ENCODE measurements around the gene GABRG3.

Gene GABRG3

GRCh38 chr15:26970712-26971210 is at the start of gene GABRG3:
GABRG3 (plus strand) TSS chr15:26971181.
- DNase-seq: no peak

GRCh38 chr15:26921433-26921832 is 49.5 kb upstream of the GABRG3 start:
- DNase-seq: no peak

GRCh38 chr15:26926081-26926480 is 44.9 kb upstream of the GABRG3 start:
- no peak for DNase-seq

- DNase-seq: no peak
These were observed 42.9 kb upstream of the GABRG3 start for GRCh38 chr15:26928051-26928450.

- no peak for DNase-seq
These were observed 41.4 kb upstream of the GABRG3 start for GRCh38 chr15:26929588-26929987.

- no peak for DNase-seq
These were observed 36.1 kb upstream of the GABRG3 start for GRCh38 chr15:26934848-26935247.

GRCh38 chr15:26935322-26935721 is 35.7 kb upstream of the GABRG3 start:
- DNase-seq: no peak

GRCh38 chr15:26936502-26936901 is 34.5 kb upstream of the GABRG3 start:
- no peak for DNase-seq

- no peak for DNase-seq
These were observed 33.8 kb upstream of the GABRG3 start for GRCh38 chr15:26937134-26937533.

GRCh38 chr15:26939398-26939797 is 31.6 kb upstream of the GABRG3 start:
- DNase-seq: no peak

- DNase-seq: no peak
These were observed 29.5 kb upstream of the GABRG3 start for GRCh38 chr15:26941489-26941888.

GRCh38 chr15:26943866-26944265 is 27.1 kb upstream of the GABRG3 start:
- DNase-seq: no peak

- DNase-seq: no peak
These were observed 25.9 kb upstream of the GABRG3 start for GRCh38 chr15:26945046-26945445.

- DNase-seq: no peak
These were observed 21.0 kb upstream of the GABRG3 start for GRCh38 chr15:26950001-26950400.

GRCh38 chr15:26954403-26954802 is 16.6 kb upstream of the GABRG3 start:
- DNase-seq: no peak

- no peak for DNase-seq
These were observed 3.2 kb upstream of the GABRG3 start for GRCh38 chr15:26967719-26968269.

- no peak for DNase-seq
These were observed 2.2 kb upstream of the GABRG3 start for GRCh38 chr15:26968806-26969205.

- DNase-seq: no peak
These were observed 464 bp downstream of the GABRG3 start for GRCh38 chr15:26971271-26972018.

- DNase-seq: no peak
These were observed 1.7 kb downstream of the GABRG3 start for GRCh38 chr15:26972636-26973035.

- no peak for DNase-seq
These were observed 3.3 kb downstream of the GABRG3 start for GRCh38 chr15:26974120-26974780.

GRCh38 chr15:26981492-26981891 is 10.5 kb downstream of the GABRG3 start:
- DNase-seq: no peak

GRCh38 chr15:26983822-26984221 is 12.8 kb downstream of the GABRG3 start:
- no peak for DNase-seq

GRCh38 chr15:26985050-26985449 is 14.1 kb downstream of the GABRG3 start:
- DNase-seq: no peak

GRCh38 chr15:26996250-26996649 is 25.3 kb downstream of the GABRG3 start:
- no peak for DNase-seq
